HepG2 (cell line): ENCODE measurements around the gene CPB2. TPM values are rescaled to one million over a fixed set of nuclear protein-coding genes. Genes with fewer than 3 reads are reported as not detected.

Experiments
- BORCS8-MEF2B ChIP-seq: sonication (generic); formaldehyde crosslinking; IDR thresholded peaks from 2 replicates; pipeline ENCODE4 v1.8.0; 2022; ENCODE audit warnings: mild to moderate bottlenecking, missing genetic modification reagents
- DPF2 ChIP-seq: sonication (generic); formaldehyde crosslinking; IDR thresholded peaks from 2 replicates; pipeline ENCODE4 v1.4.0; 2020; ENCODE audit warnings: mild to moderate bottlenecking, low read depth, missing genetic modification reagents, borderline replicate concordance
- DZIP1 ChIP-seq: sonication (generic); formaldehyde crosslinking; IDR thresholded peaks from 2 replicates; pipeline ENCODE4 v1.5.0; 2020; ENCODE audit warnings: mild to moderate bottlenecking, missing genetic modification reagents
- HCFC1 ChIP-seq: fragments of 150-350 bp; IDR thresholded peaks from 2 replicates; pipeline ENCODE4 v1.6.1; 2014; ENCODE audit warnings: low read depth, low read length
- MAFG ChIP-seq: sonication (generic); formaldehyde crosslinking; IDR thresholded peaks from 2 replicates; pipeline ENCODE4 v1.5.1; 2020; ENCODE audit warnings: mild to moderate bottlenecking, missing genetic modification reagents
- PRDM15 ChIP-seq: sonication (generic); formaldehyde crosslinking; IDR thresholded peaks from 2 replicates; pipeline ENCODE4 v1.4.0; 2020; ENCODE audit warnings: missing genetic modification reagents
- THAP11 ChIP-seq: IDR thresholded peaks from 2 replicates; pipeline ENCODE4 v1.6.1; 2016; ENCODE audit warnings: missing biosample characterization, missing genetic modification reagents
- YY1 ChIP-seq: IDR thresholded peaks from 2 replicates; pipeline ENCODE4 v1.6.1; 2011; ENCODE audit warnings: low read length, low read depth, moderate library complexity, mild to moderate bottlenecking; ENCODE audit not compliant: insufficient read depth, insufficient replicate concordance
- ZBTB7A ChIP-seq: sonication (generic); formaldehyde crosslinking; IDR thresholded peaks from 2 replicates; pipeline ENCODE4 v1.8.0; 2022; ENCODE audit warnings: mild to moderate bottlenecking, missing genetic modification reagents
- ZKSCAN8 ChIP-seq: IDR thresholded peaks from 2 replicates; pipeline ENCODE4 v1.6.1; 2016; ENCODE audit warnings: borderline replicate concordance, missing genetic modification reagents, missing compliant biosample characterization
- ZNF333 ChIP-seq: sonication (generic); formaldehyde crosslinking; IDR thresholded peaks from 2 replicates; pipeline ENCODE4 v1.4.0; 2020; ENCODE audit warnings: mild to moderate bottlenecking, missing genetic modification reagents, borderline replicate concordance
- ZNF770 ChIP-seq: sonication (generic); formaldehyde crosslinking; IDR thresholded peaks from 2 replicates; pipeline ENCODE4 v1.5.0; 2020; ENCODE audit warnings: mild to moderate bottlenecking, missing genetic modification reagents
- ZNF776 ChIP-seq: sonication (generic); formaldehyde crosslinking; IDR thresholded peaks from 2 replicates; pipeline ENCODE4 v1.4.0; 2020; ENCODE audit warnings: mild to moderate bottlenecking, missing genetic modification reagents
- ZNF781 ChIP-seq: sonication (generic); formaldehyde crosslinking; IDR thresholded peaks from 2 replicates; pipeline ENCODE4 v1.5.1; 2020; ENCODE audit warnings: borderline replicate concordance, mild to moderate bottlenecking, missing genetic modification reagents; ENCODE audit errors: not compliant biosample characterization
- polyA plus RNA-seq, 8 experiments: library from polyadenylated mRNA; depleted of rRNA in 3 of 8; stranded (reverse) in 7 of 8; unstranded in 1 of 8; fragments of >200 nt; fragmentation: Illumina TruSeq in 4 of 8; extraction: Trizol in 4 of 8; gene quantifications; 2 replicates each; pipeline versions ENCODE4 v1.2.1 to v1.2.3, GENCODE V29; 2011 to 2016; ENCODE audit warnings: low read depth in 4 of 8, missing spikeins in 1 of 8, mixed read lengths in 1 of 8; ENCODE audit not compliant: insufficient read depth in 1 of 8
- total RNA-seq, 5 experiments: library from RNA; depleted of rRNA; stranded (reverse); fragments of >200 nt; fragmentation: Illumina TruSeq; extraction: Trizol; gene quantifications; 2 replicates each; pipeline ENCODE4 v1.2.3, GENCODE V29; 2016; ENCODE audit warnings: low read depth in 1 of 5
- TF ChIP-seq, protein P1 (sequence below): sonication (generic); formaldehyde crosslinking; IDR thresholded peaks from 2 replicates; pipeline ENCODE4 v1.4.0; 2020; ENCODE audit warnings: mild to moderate bottlenecking, missing genetic modification reagents
- TF ChIP-seq, protein P2 (sequence below): sonication (generic); formaldehyde crosslinking; IDR thresholded peaks from 2 replicates; pipeline ENCODE4 v1.5.0; 2020; ENCODE audit warnings: missing genetic modification reagents
- TF ChIP-seq, protein P3 (sequence below): sonication (generic); formaldehyde crosslinking; IDR thresholded peaks from 2 replicates; pipeline ENCODE4 v1.4.0; 2020; ENCODE audit warnings: mild to moderate bottlenecking, missing genetic modification reagents

Gene CPB2
- total and polyA plus RNA-seq, 2 of the 13 experiments (the other 11 are each of a cell fraction or from before 2014, with no cell fraction given): 125 to 140 TPM

DNA sequence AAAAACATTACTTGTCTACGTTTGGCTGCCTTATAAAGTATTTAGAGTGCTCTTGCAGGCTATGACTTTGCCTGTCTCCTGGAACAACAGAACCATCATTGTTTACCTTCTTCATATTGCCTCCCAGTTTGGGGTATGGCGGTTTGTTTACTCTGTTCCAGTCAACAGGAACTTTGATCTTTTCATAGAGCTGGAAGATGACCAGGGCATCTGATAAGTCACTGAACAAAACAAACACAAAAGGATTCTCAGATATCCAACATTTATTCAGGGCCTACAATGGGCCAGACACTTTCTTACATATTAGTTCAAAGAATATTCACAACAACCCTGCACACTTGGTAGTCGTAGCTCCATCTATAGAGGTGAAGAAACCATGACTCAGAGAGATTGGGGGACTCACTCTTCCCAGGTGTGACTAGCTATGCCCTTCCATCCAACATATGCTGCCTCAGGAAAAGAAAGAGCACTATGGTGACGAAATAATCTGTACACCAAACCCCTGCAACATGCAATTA is 38.4 kb upstream of the CPB2 start (continued):
- TF ChIP-seq, protein P1, sequence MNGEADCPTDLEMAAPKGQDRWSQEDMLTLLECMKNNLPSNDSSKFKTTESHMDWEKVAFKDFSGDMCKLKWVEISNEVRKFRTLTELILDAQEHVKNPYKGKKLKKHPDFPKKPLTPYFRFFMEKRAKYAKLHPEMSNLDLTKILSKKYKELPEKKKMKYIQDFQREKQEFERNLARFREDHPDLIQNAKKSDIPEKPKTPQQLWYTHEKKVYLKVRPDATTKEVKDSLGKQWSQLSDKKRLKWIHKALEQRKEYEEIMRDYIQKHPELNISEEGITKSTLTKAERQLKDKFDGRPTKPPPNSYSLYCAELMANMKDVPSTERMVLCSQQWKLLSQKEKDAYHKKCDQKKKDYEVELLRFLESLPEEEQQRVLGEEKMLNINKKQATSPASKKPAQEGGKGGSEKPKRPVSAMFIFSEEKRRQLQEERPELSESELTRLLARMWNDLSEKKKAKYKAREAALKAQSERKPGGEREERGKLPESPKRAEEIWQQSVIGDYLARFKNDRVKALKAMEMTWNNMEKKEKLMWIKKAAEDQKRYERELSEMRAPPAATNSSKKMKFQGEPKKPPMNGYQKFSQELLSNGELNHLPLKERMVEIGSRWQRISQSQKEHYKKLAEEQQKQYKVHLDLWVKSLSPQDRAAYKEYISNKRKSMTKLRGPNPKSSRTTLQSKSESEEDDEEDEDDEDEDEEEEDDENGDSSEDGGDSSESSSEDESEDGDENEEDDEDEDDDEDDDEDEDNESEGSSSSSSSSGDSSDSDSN (CRISPR knock-in tag): no peak
- TF ChIP-seq MAFG (CRISPR knock-in tag) (0 out of 2 replicates have a peak, but pooled peaks have one; percentile 66), THAP11 (CRISPR knock-in tag) (peak; percentile 52; the same call in 1 of the 2 replicates), ZNF776 (CRISPR knock-in tag) (no peak), YY1 (peak; percentile 35), PRDM15 (CRISPR knock-in tag) (no peak), ZNF781 (no peak), ZBTB7A (CRISPR knock-in tag) (no peak), BORCS8-MEF2B (CRISPR knock-in tag) (no peak), ZKSCAN8 (CRISPR knock-in tag) (0 out of 2 replicates have a peak, but pooled peaks have one; percentile 32), ZNF333 (CRISPR knock-in tag) (no peak), HCFC1 (no peak), ZNF770 (no peak), DZIP1 (CRISPR knock-in tag) (no peak), DPF2 (peak; percentile 96)
- TF ChIP-seq, protein P2, sequence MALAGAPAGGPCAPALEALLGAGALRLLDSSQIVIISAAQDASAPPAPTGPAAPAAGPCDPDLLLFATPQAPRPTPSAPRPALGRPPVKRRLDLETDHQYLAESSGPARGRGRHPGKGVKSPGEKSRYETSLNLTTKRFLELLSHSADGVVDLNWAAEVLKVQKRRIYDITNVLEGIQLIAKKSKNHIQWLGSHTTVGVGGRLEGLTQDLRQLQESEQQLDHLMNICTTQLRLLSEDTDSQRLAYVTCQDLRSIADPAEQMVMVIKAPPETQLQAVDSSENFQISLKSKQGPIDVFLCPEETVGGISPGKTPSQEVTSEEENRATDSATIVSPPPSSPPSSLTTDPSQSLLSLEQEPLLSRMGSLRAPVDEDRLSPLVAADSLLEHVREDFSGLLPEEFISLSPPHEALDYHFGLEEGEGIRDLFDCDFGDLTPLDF (CRISPR knock-in tag): no peak
- TF ChIP-seq, protein P3, sequence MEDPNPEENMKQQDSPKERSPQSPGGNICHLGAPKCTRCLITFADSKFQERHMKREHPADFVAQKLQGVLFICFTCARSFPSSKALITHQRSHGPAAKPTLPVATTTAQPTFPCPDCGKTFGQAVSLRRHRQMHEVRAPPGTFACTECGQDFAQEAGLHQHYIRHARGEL: no peak
